ENCODE data around the gene OR5K1. TPM values are rescaled to one million over a fixed set of nuclear protein-coding genes. Genes with fewer than 3 reads are reported as not detected.

The OR5K1 gene
- total RNA-seq, 4 donors from 2014 or later, result not detected

- no peaks in the 10 kb centered on the region for H3K27me3 ChIP-seq
- peaks cover 0 to 6% (median 0%) of the 10 kb centered on the region in 4 donors for H3K4me1 ChIP-seq
- H3K36me3 ChIP-seq, result peaks cover 0 to 84% (median 0%) of the 10 kb centered on the region in 3 donors
- no peaks in the 10 kb centered on the region for H3K9me3 ChIP-seq
- 96 to 98% methylated on average over 3 of the region's 3 CpGs for WGBS, 2 donors
- DNase-seq (ENCODE audit: low spot score in 2 of 2), result no peak
- no peak overlapping the region for H3K27ac ChIP-seq
- TF ChIP-seq EP300 (IDR thresholded peaks at IDR 0.05) (no peak), CTCF (IDR thresholded peaks at IDR 0.05) (no peak), POLR2A (IDR thresholded peaks at IDR 0.05) (no peak)
- no peak overlapping the region for H3K4me3 ChIP-seq
Observed at GRCh38 chr3:98513736-98514135, 50.7 kb downstream of the OR5K1 start.

GRCh38 chr3:98514948-98515347 is 51.9 kb downstream of the OR5K1 start:
- Histone ChIP-seq H3K4me3 (no peak overlapping the region), H3K27me3 (no peaks in the 10 kb centered on the region), H3K36me3 (peaks cover 0 to 85% (median 0%) of the 10 kb centered on the region in 3 donors), H3K9me3 (no peaks in the 10 kb centered on the region), H3K4me1 (peaks cover 0 to 18% (median 0%) of the 10 kb centered on the region in 4 donors), H3K27ac (no peak overlapping the region)
- TF ChIP-seq CTCF (IDR thresholded peaks at IDR 0.05) (no peak), POLR2A (IDR thresholded peaks at IDR 0.05) (no peak), EP300 (IDR thresholded peaks at IDR 0.05) (no peak)
- DNase-seq (ENCODE audit: low spot score in 2 of 2), result no peak
- WGBS, 2 donors, result 91 to 93% methylated on average over 1 of the region's 1 CpG

- Histone ChIP-seq H3K27me3 (no peaks in the 10 kb centered on the region), H3K4me3 (no peak overlapping the region), H3K27ac (no peak overlapping the region), H3K4me1 (peaks cover 0 to 43% (median 7%) of the 10 kb centered on the region in 4 donors), H3K9me3 (no peaks in the 10 kb centered on the region), H3K36me3 (peaks cover 0 to 48% (median 0%) of the 10 kb centered on the region in 3 donors)
- TF ChIP-seq POLR2A (IDR thresholded peaks at IDR 0.05), result no peak
- TF ChIP-seq EP300 (IDR thresholded peaks at IDR 0.05), result no peak
- no peak for TF ChIP-seq CTCF (IDR thresholded peaks at IDR 0.05)
- WGBS, 2 donors, result 80 to 86% methylated on average over 2 of the region's 2 CpGs
- DNase-seq (ENCODE audit: low spot score in 2 of 2), result no peak
Observed at GRCh38 chr3:98518816-98519215, 55.8 kb downstream of the OR5K1 start.

GRCh38 chr3:98519351-98519750 is 56.4 kb downstream of the OR5K1 start:
- TF ChIP-seq EP300 (IDR thresholded peaks at IDR 0.05) (no peak), POLR2A (IDR thresholded peaks at IDR 0.05) (no peak), CTCF (IDR thresholded peaks at IDR 0.05) (no peak)
- no peaks in the 10 kb centered on the region for H3K9me3 ChIP-seq
- no peaks in the 10 kb centered on the region for H3K27me3 ChIP-seq
- no peak overlapping the region for H3K27ac ChIP-seq
- no peak overlapping the region for H3K4me3 ChIP-seq
- no peak for DNase-seq (ENCODE audit: low spot score in 2 of 2)
- 96 to 97% methylated on average over 1 of the region's 1 CpG for WGBS, 2 donors
- peaks cover 0 to 48% (median 0%) of the 10 kb centered on the region in 3 donors for H3K36me3 ChIP-seq
- H3K4me1 ChIP-seq, result peaks cover 0 to 43% (median 7%) of the 10 kb centered on the region in 4 donors

GRCh38 chr3:98521897-98522543 is 59.0 kb downstream of the OR5K1 start:
- Histone ChIP-seq H3K4me3 (peak overlapping the region; percentile 69 to 94 (median 88)), H3K36me3 (peaks cover 0 to 24% (median 0%) of the 10 kb centered on the region in 3 donors), H3K4me1 (peaks cover 0 to 43% (median 7%) of the 10 kb centered on the region in 4 donors), H3K27ac (peak overlapping the region; percentile 91 to 99 (median 96)), H3K9me3 (no peaks in the 10 kb centered on the region), H3K27me3 (no peaks in the 10 kb centered on the region)
- TF ChIP-seq CTCF (IDR thresholded peaks at IDR 0.05) (no peak), EP300 (IDR thresholded peaks at IDR 0.05) (no peak), POLR2A (IDR thresholded peaks at IDR 0.05) (no peak)
- peak in 1 of 2 donors; percentile 36 for DNase-seq (ENCODE audit: low spot score in 2 of 2)
- 1% methylated on average over 16 of the region's 16 CpGs for whole genome bisulfite sequencing, 2 donors
